HG03520 (cell line): ENCODE results near the gene CELSR1.

Source experiments
- ATAC-seq: cut with Tn5 transposase; IDR thresholded peaks from one replicate; pipeline ENCODE4 v1.9.1; 2021; ENCODE audit warnings: mild to moderate bottlenecking, moderate library complexity; ENCODE audit not compliant: unreplicated experiment

CELSR1 gene

GRCh38 chr22:46354176-46354992, 183.0 kb downstream of the CELSR1 start:
- no peak for ATAC-seq

- ATAC-seq, result no peak
Measured at GRCh38 chr22:46353483-46354105, 183.8 kb downstream of the CELSR1 start.

- ATAC-seq, result no peak
Measured at GRCh38 chr22:46352691-46353386, 184.6 kb downstream of the CELSR1 start.

- ATAC-seq, result no peak
Measured at GRCh38 chr22:46352276-46352675, 185.1 kb downstream of the CELSR1 start.

- ATAC-seq, result no peak
Measured at GRCh38 chr22:46351767-46352166, 185.7 kb downstream of the CELSR1 start.

DNA sequence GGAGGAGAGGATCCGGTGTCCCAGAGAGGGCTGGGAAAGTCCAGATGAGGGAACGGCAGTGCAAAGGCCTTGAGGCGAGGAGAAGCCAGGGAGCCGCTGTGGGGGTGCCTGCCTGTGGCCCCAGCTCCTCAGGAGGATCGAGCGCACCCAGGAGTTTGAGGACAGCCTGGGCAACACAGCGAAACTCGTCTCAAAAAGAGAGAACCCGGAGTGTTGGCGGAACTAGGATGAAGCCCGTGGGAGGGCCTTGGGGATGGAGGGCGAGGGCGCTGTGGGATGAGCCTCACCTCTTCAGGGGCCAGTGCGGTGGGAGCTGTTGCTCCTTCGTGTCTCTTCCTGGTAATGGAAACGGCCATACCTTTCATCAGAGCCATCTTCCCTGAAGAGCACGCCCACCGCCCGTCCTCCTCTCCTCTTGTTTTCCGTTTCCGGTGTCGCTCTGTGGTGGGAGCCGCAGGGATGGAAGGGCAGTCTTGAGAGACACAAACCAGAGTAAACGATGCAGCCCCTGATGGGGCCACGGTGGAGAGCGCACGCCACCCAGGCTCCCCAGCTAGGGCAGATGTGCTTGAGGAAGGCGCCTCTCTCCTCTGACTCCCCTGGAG, 186.2 kb downstream of the CELSR1 start:
- ATAC-seq, result no peak

DNA sequence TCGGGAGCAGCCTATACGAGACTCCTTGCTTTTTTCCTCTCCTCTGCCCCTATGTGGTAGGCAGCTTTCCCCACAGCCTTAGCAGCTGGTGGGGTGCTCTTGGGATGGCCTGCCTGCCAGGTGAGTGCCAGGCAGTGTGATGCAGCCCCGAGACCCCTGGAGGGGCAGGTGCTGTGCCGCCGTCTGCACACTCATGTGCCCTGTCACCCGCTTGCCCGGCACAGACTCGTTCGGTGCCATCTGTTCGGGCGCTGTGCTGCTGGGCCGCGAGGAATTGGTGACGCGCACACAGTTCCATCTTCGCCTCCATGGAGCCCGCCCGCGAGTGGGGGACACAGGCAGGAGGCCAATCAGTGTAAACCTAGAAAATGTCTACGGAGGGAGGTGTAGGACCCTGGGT, 186.8 kb downstream of the CELSR1 start:
- ATAC-seq, result no peak

DNA sequence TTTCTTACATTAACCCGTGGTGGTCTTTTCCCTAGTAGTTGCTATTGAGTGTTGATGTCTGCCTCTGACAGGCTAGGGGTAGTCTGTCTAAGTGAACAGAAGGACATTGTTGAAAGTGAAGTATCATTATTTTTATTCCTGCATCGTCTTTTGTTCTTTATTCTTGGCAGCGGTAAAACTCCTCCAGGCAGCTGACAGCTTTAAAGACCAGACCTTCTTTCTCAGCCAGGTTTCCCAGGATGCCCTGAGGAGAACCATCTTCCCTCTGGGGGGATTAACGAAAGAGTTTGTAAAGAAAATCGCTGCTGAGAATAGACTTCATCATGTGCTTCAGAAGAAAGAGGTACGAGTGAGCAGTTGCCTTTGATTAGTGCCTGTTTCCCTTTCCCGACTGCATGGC, 187.3 kb downstream of the CELSR1 start:
- ATAC-seq, result no peak

GRCh38 chr22:46349681-46350080, 187.7 kb downstream of the CELSR1 start:
- no peak for ATAC-seq

GRCh38 chr22:46349238-46349637, 188.2 kb downstream of the CELSR1 start:
- ATAC-seq, result no peak

GRCh38 chr22:46348099-46348695, 189.2 kb downstream of the CELSR1 start:
- no peak for ATAC-seq

- ATAC-seq, result no peak
Measured at GRCh38 chr22:46347646-46348045, 189.8 kb downstream of the CELSR1 start.

- no peak for ATAC-seq
Measured at GRCh38 chr22:46346680-46347405, 190.6 kb downstream of the CELSR1 start.

DNA sequence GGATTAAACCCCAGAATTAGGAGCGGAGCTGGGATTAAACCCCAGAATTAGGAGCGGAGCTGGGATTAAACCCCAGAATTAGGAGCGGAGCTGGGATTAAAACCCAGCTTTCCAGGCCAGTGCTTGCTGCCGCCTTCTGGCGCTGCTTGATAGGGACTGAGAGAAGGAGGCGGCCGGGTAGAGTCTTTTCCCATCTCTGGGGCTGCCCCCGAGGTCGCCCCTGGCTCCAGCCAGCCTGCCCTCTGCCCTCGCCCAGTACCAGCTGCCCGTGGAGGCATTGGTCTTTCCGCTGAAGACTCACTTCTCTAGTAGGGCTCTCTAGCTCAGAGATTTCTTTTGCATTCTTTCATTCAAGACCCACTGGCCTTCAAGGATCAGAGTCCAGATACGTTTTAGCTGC, 196.7 kb downstream of the CELSR1 start:
- ATAC-seq, result no peak

- ATAC-seq, result no peak
Measured at GRCh38 chr22:46339956-46340355, 197.5 kb downstream of the CELSR1 start.

GRCh38 chr22:46338636-46339035, 198.8 kb downstream of the CELSR1 start:
- ATAC-seq, result no peak

DNA sequence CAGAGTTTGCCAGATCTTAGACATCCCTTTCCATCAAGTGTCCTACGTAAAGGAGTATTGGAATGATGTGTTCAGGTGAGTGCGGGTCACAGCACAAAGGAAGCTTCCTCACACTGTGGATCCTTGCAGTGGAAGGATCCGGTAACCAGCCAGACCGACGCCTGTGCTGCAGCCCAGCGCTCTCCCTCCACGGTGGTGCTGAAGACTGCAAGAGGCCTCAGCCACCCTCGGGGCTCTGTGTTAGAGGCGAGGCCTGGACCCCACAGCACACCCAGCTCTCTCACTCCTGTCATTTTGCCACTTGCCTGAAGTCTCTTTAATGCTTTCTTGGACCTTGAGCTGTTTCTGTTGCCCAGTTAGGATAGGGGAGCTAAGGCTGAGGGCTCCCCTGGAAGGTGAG, 199.6 kb downstream of the CELSR1 start:
- ATAC-seq, result no peak

DNA sequence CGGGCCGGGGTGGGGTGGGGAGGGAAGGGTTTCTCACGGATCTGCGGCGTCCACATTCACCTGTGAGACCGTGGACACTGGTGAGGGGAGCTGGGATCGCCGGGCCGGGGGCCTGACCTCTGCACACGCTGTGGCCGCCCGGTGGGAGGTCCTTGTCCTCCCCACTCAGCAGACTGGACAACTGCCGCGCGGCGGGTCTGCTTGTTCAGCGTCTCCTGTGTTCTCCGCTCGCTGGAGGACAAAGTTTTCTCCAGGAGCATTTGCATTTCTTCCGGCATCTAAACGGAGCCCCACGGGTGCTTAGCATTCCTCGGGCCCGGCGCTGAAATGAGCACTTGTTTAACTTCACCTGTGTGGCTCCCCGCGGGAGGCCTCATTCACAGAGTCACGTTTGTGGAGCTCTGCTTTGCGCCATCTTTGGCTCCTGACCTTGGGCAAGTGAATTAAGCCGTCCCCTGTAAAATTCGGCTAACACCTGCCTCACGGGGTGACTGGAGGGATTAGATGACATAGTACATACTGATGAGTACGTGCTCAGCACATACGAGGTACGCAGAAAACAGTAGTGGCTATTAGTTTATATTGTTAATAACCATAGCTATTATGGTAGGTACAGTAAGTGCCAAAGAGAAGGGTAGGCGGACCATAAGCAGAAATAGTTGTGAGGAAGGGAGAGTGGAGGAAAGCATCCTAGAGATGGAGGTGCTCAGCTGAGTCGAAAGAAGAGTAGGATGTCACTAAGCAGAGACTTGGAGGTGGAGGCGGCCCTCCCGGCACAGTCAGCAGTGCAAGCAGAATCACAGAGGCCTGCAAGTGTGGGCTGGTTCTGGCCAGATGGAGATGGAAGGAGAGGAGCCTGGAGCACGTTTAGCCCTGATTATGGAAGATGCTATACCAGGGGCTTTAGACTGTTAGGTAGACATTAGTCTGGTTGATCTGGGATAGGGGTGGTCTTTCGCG, 201.0 kb downstream of the CELSR1 start:
- no peak for ATAC-seq
